Gastroesophageal sphincter (tissue), 3 donors: ENCODE data around the gene PTBP1.

ENCODE experiments used
- CTCF ChIP-seq, 4 experiments: fragments of 200-600 bp in 2 of 4; fragments of 450-650 bp in 2 of 4; sonication (generic) in 1 of 4; IDR thresholded peaks; one replicate each; pipeline ENCODE4 v1.5.1; 2017 to 2019; ENCODE audit warnings: antibody characterized with exemption in 4 of 4, mild to moderate bottlenecking in 2 of 4, moderate library complexity in 2 of 4
- POLR2A ChIP-seq, 2 donors: fragments of 450-650 bp; IDR thresholded peaks; one replicate each; pipeline ENCODE4 v1.6.1; 2017; ENCODE audit warnings: antibody characterized with exemption in 2 of 2, mild to moderate bottlenecking in 2 of 2, moderate library complexity in 1 of 2
- POLR2AphosphoS5 ChIP-seq: sonication (generic); formaldehyde crosslinking; IDR thresholded peaks from one replicate; pipeline ENCODE4 v1.6.1; 2017; ENCODE audit warnings: antibody characterized with exemption

DNA sequence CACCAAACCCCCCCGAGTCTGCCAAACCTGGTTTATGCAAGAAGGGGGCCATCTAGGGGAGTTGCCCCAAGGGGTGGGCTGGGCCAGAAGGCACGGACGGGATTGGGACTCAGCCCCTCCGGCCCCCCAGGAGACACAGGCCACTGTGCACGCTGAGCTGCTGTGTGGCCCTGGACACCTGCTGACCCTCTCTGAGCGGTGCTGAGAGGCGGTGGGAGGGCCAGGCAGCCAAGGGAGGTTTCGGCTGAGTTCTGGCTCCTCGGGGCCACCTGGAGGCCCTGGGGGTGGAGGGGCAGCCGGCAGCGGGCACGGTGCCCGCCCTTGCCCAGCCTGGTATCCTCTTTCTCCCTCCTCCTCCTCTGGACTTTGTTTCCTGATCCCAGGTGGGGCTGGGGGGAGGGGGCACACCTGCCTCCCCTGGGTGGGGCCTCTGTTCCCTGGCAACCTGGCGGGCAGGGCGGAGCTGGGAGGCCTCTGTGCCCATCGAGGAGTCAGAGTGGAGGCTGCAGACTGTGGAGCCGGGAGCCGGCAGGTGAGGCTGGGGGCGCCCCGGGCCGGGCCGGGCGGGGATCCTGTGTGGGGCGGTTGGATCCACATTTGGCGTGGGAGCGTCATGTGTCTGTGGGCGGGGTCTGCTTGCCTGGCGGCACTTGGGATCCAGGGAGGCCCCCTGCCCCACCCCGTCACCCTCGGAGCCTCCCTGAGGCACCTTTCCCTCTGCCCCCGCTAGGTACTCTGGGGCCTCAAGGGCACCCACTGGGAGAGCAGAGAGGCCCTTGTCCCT, 46.4 kb upstream of the PTBP1 start, which contains the start of gene MISP:
- TF ChIP-seq POLR2A (IDR thresholded peaks at IDR 0.05), result no peak
- no peak for TF ChIP-seq POLR2AphosphoS5
- TF ChIP-seq CTCF (IDR thresholded peaks at IDR 0.05), result no peak
